Measurements from ENCODE around the gene HGF. TPM values are rescaled to one million over a fixed set of nuclear protein-coding genes. Genes with fewer than 3 reads are reported as not detected.

The HGF gene
- polyA plus RNA-seq, 5 donors, result 15.0 to 32.1 (median 29.3) TPM

GRCh38 chr7:81685270-81685868 lies 84.5 kb downstream of the HGF start:
- no peak for DNase-seq

DNA sequence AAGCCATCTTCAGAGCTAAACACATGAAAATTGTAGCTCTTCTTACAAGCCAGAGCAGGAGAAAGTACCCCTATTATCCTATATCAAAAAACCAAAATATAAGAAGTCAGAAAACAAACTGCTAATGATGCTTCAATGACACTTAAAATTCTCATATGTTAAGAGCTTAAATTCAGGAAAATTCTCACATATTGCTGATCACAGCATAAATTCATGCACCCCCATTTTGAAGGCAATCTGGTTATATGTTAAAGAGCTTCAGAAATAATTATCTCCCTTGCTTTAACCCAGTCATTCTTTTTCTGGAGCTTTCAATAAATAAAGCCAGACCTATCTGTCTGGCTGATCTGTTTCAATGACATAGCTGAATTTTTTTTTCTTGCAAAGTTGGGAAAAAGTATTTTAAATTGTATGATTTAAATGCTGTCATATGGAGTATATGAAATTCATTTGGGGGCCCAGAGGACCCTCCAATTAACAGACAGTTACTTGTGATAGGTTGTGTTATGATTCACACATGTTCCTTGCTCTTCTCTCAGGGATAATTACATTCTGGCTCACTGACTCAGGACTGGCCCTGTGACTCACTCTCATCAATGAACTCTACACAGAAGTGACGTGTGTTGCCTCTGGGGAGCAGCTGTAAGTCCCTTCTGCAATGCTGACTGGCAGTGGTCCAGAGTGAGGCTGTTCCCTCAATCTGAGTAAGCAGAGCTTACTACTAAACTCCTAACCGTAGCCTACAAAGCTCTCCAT lies 85.2 kb downstream of the HGF start:
- peak; percentile 83 to 84 for DNase-seq

DNA sequence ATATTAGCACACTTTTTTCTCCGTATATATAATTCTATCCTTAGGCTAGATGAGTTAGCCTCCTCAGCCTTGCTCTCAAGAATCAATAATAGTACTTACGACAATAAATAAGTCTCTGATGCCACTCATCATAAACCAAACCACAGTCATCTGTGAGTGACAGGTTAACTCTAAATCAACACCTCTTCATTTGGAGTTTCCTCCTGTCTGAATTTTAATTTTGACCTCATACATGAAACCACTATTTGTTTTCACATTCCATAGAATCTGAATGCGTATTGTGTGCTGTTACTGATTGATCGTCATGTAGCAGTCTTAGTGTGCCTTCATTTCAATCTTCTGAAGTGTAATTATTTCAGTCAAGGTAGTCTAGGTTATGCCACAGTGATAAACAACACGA lies 85.8 kb downstream of the HGF start:
- DNase-seq, result no peak

DNA sequence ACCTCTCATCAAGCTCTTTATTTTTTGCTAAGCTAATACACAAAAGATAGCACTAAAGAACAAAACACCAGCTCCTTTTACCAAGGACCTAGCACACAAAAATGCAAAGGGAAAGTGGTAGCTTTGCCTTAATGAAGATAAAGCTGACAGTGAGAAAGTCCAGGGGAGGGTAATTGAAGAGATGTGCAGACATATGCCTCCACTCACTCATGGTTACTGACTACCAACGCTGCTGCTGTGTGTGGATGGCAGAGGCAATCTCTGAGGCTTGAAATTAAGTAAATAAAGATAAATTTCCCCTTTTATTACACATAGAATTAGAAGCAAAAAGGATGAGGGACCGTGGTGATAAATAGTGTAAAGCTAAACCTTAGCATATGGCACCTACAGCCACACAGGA lies 87.0 kb downstream of the HGF start:
- DNase-seq, result no peak

- no peak for DNase-seq
Observed at GRCh38 chr7:81680120-81680519, 89.7 kb downstream of the HGF start.

DNA sequence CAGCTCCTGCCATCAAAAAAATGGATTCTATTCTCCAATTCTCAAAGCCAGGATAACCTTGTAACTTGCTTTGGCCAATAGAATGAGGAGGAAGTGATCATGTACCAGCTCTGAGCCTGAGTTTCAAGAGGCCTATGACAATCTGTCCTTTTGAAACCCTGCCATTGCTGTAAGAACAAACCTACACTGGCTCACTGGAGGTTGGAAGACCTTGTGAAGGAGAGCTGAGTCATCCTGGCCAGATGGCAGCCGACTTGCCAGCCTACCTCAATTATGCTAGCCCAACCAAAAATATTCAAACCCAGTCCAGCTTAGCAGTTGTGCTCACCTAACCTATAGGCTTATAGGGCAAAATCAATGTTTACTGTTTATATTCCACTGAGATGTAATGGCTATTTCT lies 93.0 kb downstream of the HGF start:
- no peak for DNase-seq

- no peak for DNase-seq
Observed at GRCh38 chr7:81676105-81676811, 93.6 kb downstream of the HGF start.

GRCh38 chr7:81674431-81674830 lies 95.4 kb downstream of the HGF start:
- no peak for DNase-seq

GRCh38 chr7:81672872-81673271 lies 97.0 kb downstream of the HGF start:
- DNase-seq, result no peak

- DNase-seq, result no peak
Observed at GRCh38 chr7:81669476-81670105, 100.3 kb downstream of the HGF start.

GRCh38 chr7:81666209-81666608 lies 103.6 kb downstream of the HGF start:
- no peak for DNase-seq

DNA sequence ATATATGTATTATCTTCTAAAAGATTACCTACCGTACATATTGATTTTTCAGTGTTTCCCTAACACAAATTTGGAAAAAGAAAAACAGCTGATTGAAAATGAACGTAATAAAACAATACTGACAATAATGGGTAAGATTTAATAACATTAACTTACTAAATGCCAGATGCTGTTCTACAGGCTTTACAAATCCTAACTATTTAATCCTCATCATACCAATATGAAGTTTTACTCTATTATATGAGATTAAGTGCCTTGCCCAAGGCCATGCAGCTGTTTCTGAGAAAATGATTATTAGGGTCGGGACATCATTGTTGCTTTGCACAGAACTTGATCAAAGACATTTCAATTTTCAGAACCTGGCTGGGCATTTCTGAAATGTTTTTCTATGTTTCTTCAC lies 104.6 kb downstream of the HGF start:
- no peak for DNase-seq

DNA sequence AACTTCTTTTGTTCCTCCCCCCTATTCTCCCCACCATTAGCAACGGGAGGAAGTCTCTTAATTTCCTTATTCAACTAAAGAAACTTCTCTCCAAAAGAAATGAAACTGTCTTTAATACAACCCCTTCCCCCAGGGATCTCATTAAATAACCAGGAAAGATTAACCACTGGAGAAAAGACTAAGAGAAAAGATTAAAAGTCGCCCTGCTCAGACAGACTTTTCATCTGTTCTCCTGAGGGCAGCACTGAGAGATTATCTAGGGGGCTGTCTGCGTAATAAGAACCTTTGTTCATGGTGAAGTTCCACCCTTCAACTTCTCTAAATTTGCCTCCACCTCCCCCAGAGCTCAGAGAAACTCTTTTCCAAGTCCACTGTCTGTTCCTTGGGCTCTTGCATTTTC lies 105.5 kb downstream of the HGF start:
- DNase-seq, result no peak

GRCh38 chr7:81662531-81662930 lies 107.3 kb downstream of the HGF start:
- DNase-seq, result no peak

DNA sequence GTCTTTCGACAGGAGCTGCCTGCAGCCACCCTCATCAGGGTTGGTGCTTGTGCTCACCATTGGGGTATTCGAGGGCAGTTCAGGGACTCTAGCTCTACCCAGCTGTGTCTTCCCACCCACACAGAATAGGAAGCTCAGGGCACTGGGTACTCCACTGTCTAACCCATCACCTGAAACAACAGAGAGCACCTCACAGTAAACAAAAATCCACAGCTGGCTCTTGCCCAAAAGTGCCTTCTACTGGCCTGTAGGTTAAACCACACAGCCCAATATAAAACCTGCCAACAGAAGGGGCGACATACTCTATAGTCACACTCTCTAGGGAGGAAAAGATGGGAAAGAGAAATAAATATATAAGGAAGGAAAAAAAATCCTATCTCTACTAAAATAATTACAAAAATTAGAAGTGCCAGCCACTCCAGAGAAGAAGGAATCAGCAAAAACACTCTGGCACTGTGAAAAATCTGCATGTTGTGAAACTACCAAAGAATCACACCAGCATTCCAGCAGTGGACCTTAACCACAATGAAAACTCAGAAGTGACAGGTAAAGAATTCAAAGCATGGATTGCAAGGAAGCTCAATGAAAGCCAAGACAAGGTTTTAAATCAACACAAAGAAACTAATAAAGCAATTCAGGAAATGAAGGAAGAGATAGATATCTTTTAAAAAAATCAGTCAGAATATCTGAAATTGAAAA lies 110.0 kb downstream of the HGF start:
- DNase-seq, result no peak

DNA sequence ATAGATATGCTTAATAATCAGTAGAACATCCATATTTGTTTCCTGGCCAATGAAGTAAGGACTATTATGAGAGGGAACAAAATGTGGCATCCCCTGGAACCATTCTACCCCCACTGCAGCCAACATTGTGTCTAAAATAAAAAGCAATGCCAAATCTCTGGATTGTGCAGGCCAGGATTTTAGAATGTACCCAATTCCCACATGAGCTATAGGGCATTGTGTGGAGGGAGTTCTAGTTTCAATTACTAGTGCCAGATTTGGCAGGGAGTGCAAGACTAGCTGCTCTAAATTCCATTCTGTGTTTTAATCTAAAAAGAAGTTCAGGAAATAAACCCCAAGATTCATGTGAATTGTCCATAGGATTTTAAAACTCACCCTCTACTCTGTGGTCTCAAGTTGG lies 112.3 kb downstream of the HGF start:
- DNase-seq, result no peak

- DNase-seq, result no peak
Observed at GRCh38 chr7:81655271-81655670, 114.6 kb downstream of the HGF start.

DNA sequence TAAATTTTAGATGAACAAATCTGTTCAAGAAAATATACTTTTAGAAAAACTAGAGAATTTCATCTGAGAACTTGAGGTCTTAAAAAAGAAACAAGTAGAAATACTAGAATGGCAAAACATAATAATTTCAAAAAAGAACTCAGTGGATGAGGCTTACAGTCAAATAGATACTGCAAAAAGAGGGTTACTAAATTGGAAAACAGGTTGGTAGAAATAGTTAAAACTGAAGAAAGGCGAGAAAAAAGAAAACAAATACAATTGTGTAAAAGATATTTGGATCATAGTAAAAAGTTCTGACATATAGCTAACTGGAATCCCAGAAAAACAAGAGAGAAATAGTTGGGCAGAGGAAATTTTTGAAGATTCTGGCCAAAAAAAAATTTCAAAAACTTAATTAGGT lies 117.6 kb downstream of the HGF start:
- no peak for DNase-seq
